Chondrocyte (in vitro differentiated cells): ENCODE results near the gene TMEM131L. TPM values are rescaled to one million over a fixed set of nuclear protein-coding genes. Genes with fewer than 3 reads are reported as not detected.
A peak's percentile ranks its signal among the peaks of the same experiment; 100 is the strongest.
"Not testable (repeated sequence)": the region's sequence is repeated elsewhere in the genome, so short reads cannot be mapped to it uniquely, and the experiment has no call there.

Experiments
- DNase-seq: peaks from one replicate; pipeline ENCODE4 v3.0.0; 2021; ENCODE audit warnings: mixed read lengths, low spot score
- H3K27ac Mint-ChIP-seq: one replicate; pipeline ENCODE4 v1.8.0; 2021; ENCODE audit warnings: mild to moderate bottlenecking, moderate library complexity, mixed read lengths; ENCODE audit not compliant: unreplicated experiment
- H3K27me3 Mint-ChIP-seq: 2 replicates; pipeline ENCODE4 v1.8.0; 2021; ENCODE audit warnings: low read depth, mixed read lengths
- H3K36me3 Mint-ChIP-seq: 2 replicates; pipeline ENCODE4 v1.8.0; 2021; ENCODE audit warnings: low read depth, mixed read lengths
- H3K4me1 Mint-ChIP-seq: 2 replicates; pipeline ENCODE4 v1.8.0; 2021; ENCODE audit warnings: low read depth, mild to moderate bottlenecking, mixed read lengths
- H3K4me3 Mint-ChIP-seq: one replicate; pipeline ENCODE4 v1.8.0; 2021; ENCODE audit warnings: mild to moderate bottlenecking, moderate library complexity, mixed read lengths; ENCODE audit not compliant: unreplicated experiment
- H3K9me3 Mint-ChIP-seq: 2 replicates; pipeline ENCODE4 v1.8.0; 2021; ENCODE audit warnings: low read depth, mixed read lengths
- CTCF ChIP-seq: fragments of 200-600 bp; sonication (generic); IDR thresholded peaks from 2 replicates; pipeline ENCODE4 v1.5.0; 2021; ENCODE audit warnings: antibody characterized with exemption, mild to moderate bottlenecking, moderate library complexity
- long read RNA-seq: library from polyadenylated mRNA; stranded (forward); transcript quantifications from one replicate; pipeline ENCODE4 v2.0.0, GENCODE V29; 2021
- total RNA-seq: library from RNA; stranded (reverse); gene quantifications from 3 replicates; pipeline ENCODE4 v1.2.1, GENCODE V29; 2021

Gene TMEM131L
- total RNA-seq, result 6.6 to 10.2 TPM (median 8.4 TPM) in 3 replicates
- long read RNA-seq, full-length matches to known transcripts, result 5 of 7 reads
- long read RNA-seq, partial matches to known transcripts, result 0 of 7 reads
- long read RNA-seq, other reads (novel, unspliced or antisense), result 2 of 7 reads

- H3K27me3 Mint-ChIP-seq, result no peaks in the 10 kb centered on the region
- no peaks in the 10 kb centered on the region for H3K36me3 Mint-ChIP-seq
- H3K4me1 Mint-ChIP-seq, result peaks cover 33% of the 10 kb centered on the region
- no peak for DNase-seq
- peak within 1 kb of the TSS; percentile 58 for H3K27ac Mint-ChIP-seq
- peak; percentile 40 for TF ChIP-seq CTCF
- no peaks in the 10 kb centered on the region for H3K9me3 Mint-ChIP-seq
- peak within 1 kb of the TSS; percentile 80 for H3K4me3 Mint-ChIP-seq
Observed at GRCh38 chr4:153466081-153466948, at the start of gene TMEM131L. Gene TMEM131L (plus strand): TSS chr4:153466360. CDS start chr4:153466398, 38 bp downstream.

GRCh38 chr4:153416456-153416855 lies 49.7 kb upstream of the TMEM131L start:
- not testable (repeated sequence) for DNase-seq, H3K27me3 Mint-ChIP-seq, H3K9me3 Mint-ChIP-seq, H3K4me3 Mint-ChIP-seq, H3K27ac Mint-ChIP-seq, H3K36me3 Mint-ChIP-seq
- peaks cover 13% of the 10 kb centered on the region for H3K4me1 Mint-ChIP-seq

GRCh38 chr4:153418121-153418520 lies 48.0 kb upstream of the TMEM131L start:
- Mint-ChIP-seq H3K27ac (no peak overlapping the region), H3K9me3 (no peaks in the 10 kb centered on the region)

GRCh38 chr4:153418558-153418957 lies 47.6 kb upstream of the TMEM131L start:
- no peaks in the 10 kb centered on the region for H3K9me3 Mint-ChIP-seq
- no peak overlapping the region for H3K27ac Mint-ChIP-seq
- no peaks in the 10 kb centered on the region for H3K36me3 Mint-ChIP-seq
- no peak for DNase-seq
- no peak overlapping the region for H3K4me3 Mint-ChIP-seq
- H3K27me3 Mint-ChIP-seq, result no peaks in the 10 kb centered on the region
- TF ChIP-seq CTCF, result no peak
- H3K4me1 Mint-ChIP-seq, result peaks cover 10% of the 10 kb centered on the region

More at GRCh38 chr4:153418121-153418520, 48.0 kb upstream of the TMEM131L start:
- Mint-ChIP-seq H3K27me3 (no peaks in the 10 kb centered on the region), H3K4me1 (peaks cover 13% of the 10 kb centered on the region), H3K4me3 (no peak overlapping the region), H3K36me3 (no peaks in the 10 kb centered on the region)
- no peak for DNase-seq
- no peak for TF ChIP-seq CTCF

GRCh38 chr4:153419029-153419428 lies 47.1 kb upstream of the TMEM131L start:
- Mint-ChIP-seq H3K4me1 (peaks cover 5% of the 10 kb centered on the region), H3K27ac (no peak overlapping the region), H3K27me3 (no peaks in the 10 kb centered on the region), H3K36me3 (no peaks in the 10 kb centered on the region), H3K9me3 (no peaks in the 10 kb centered on the region), H3K4me3 (no peak overlapping the region)
- no peak for TF ChIP-seq CTCF
- DNase-seq, result no peak
